HG02840 (cell line): ENCODE measurements around the gene GPRIN1.
"Not testable (repeated sequence)": the region's sequence is repeated elsewhere in the genome, so short reads cannot be mapped to it uniquely, and the experiment has no call there.

Source experiments
- ATAC-seq: cut with Tn5 transposase; IDR thresholded peaks from one replicate; pipeline ENCODE4 v1.9.1; 2021; ENCODE audit warnings: mild to moderate bottlenecking, moderate library complexity, moderate number of reproducible peaks; ENCODE audit not compliant: unreplicated experiment, low FRiP score

GPRIN1 gene

GRCh38 chr5:176599749-176600430 lies 10.1 kb downstream of the GPRIN1 start:
- not testable (repeated sequence) for ATAC-seq

GRCh38 chr5:176597417-176598389 lies 12.3 kb downstream of the GPRIN1 start:
- no peak for ATAC-seq

- no peak for ATAC-seq
Measured at GRCh38 chr5:176596689-176597416, 13.1 kb downstream of the GPRIN1 start.

GRCh38 chr5:176596069-176596644 lies 13.8 kb downstream of the GPRIN1 start:
- ATAC-seq, result no peak

- no peak for ATAC-seq
Measured at GRCh38 chr5:176595386-176595943, 14.5 kb downstream of the GPRIN1 start.

GRCh38 chr5:176594554-176594953 lies 15.4 kb downstream of the GPRIN1 start:
- ATAC-seq, result no peak

- no peak for ATAC-seq
Measured at GRCh38 chr5:176593273-176593869, 16.6 kb downstream of the GPRIN1 start.

- no peak for ATAC-seq
Measured at GRCh38 chr5:176592573-176592972, 17.4 kb downstream of the GPRIN1 start.

- not testable (repeated sequence) for ATAC-seq
Measured at GRCh38 chr5:176591667-176592066, 18.3 kb downstream of the GPRIN1 start.

- no peak for ATAC-seq
Measured at GRCh38 chr5:176590035-176590717, 19.8 kb downstream of the GPRIN1 start.

GRCh38 chr5:176589039-176589769 lies 20.8 kb downstream of the GPRIN1 start:
- ATAC-seq, result no peak

GRCh38 chr5:176588297-176588696 lies 21.7 kb downstream of the GPRIN1 start:
- ATAC-seq, result no peak

GRCh38 chr5:176587398-176587797 lies 22.6 kb downstream of the GPRIN1 start:
- ATAC-seq, result no peak

- no peak for ATAC-seq
Measured at GRCh38 chr5:176583076-176583475, 26.9 kb downstream of the GPRIN1 start.

- ATAC-seq, result no peak
Measured at GRCh38 chr5:176581361-176581760, 28.6 kb downstream of the GPRIN1 start.

- no peak for ATAC-seq
Measured at GRCh38 chr5:176579323-176579722, 30.6 kb downstream of the GPRIN1 start.

- no peak for ATAC-seq
Measured at GRCh38 chr5:176578391-176578808, 31.6 kb downstream of the GPRIN1 start.

GRCh38 chr5:176577312-176578176 lies 32.4 kb downstream of the GPRIN1 start:
- no peak for ATAC-seq
